Thoracic aorta (tissue), 2 donors: Measurements from ENCODE around the gene DCTN1. TPM values are rescaled to one million over a fixed set of nuclear protein-coding genes. Genes with fewer than 3 reads are reported as not detected.

Experiments used
- ATAC-seq: fragments of 150-250 bp; one replicate; pipeline ENCODE4 v1.8.0; 2017; ENCODE audit warnings: low read depth; ENCODE audit not compliant: insufficient number of reproducible peaks, low FRiP score
- DNase-seq: peaks from one replicate; pipeline ENCODE4 v3.0.0-alpha.2; 2020; ENCODE audit warnings: low spot score
- H3K27ac ChIP-seq, 2 donors: fragments of 200-600 bp; sonication (generic); 1 replicate in 1 of 2; 2 replicates in 1 of 2; pipeline ENCODE4 v1.5.1; 2016; ENCODE audit warnings: mild to moderate bottlenecking in 2 of 2, moderate library complexity in 2 of 2
- H3K27me3 ChIP-seq: fragments of 200-600 bp; sonication (generic); replicated peaks from 2 replicates; pipeline ENCODE4 v1.6.0; 2016; ENCODE audit warnings: mild to moderate bottlenecking; ENCODE audit not compliant: insufficient read depth
- H3K36me3 ChIP-seq: fragments of 200-600 bp; sonication (generic); one replicate; pipeline ENCODE4 v1.5.1; 2016
- H3K4me1 ChIP-seq, 2 donors: fragments of 200-600 bp; sonication (generic); 1 replicate in 1 of 2; 2 replicates in 1 of 2; pipeline versions ENCODE4 v1.5.1 to v1.6.0; 2016; ENCODE audit warnings: low read depth in 2 of 2, mild to moderate bottlenecking in 1 of 2; ENCODE audit not compliant: control insufficient read depth in 1 of 2
- H3K4me3 ChIP-seq: fragments of 200-600 bp; sonication (generic); 2 replicates; pipeline ENCODE4 v1.5.1; 2016; ENCODE audit warnings: mild to moderate bottlenecking
- H3K9me3 ChIP-seq: fragments of 200-600 bp; sonication (generic); 2 replicates; pipeline ENCODE4 v1.5.1; 2016
- CTCF ChIP-seq: fragments of 200-600 bp; sonication (generic); IDR thresholded peaks from one replicate; pipeline ENCODE4 v1.5.1; 2019; ENCODE audit warnings: antibody characterized with exemption
- total RNA-seq, 2 donors: library from RNA; depleted of rRNA; stranded (reverse); fragments of >200 nt; gene quantifications; one replicate each; pipeline versions ENCODE4 v1.1.0 to v1.2.3, GENCODE V29; 2016

Gene DCTN1
- total RNA-seq, 2 donors from 2014 or later = 123 to 332 TPM

DNA sequence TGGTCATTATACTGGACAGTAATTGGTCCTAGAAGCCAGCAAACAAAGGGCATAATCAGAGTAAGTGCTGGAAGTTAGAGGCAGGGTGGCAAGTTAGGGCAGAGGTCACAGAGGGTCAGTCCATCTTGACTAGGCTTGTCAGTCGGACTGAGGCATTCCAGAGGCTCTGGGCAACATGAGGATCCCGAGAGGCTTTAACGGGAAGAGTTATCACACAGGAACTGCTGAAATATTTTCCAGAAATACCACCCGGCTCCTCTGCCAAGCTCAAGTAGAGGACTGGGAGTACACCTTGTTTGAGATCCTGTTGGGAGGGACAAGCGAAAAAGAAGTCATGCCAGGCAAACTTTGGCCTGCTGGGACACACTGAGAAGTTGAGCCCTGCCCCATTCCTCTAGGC lies 27.6 kb upstream of the DCTN1 start:
- H3K9me3 ChIP-seq = no peaks in the 10 kb centered on the region
- TF ChIP-seq CTCF = no peak
- no peaks in the 10 kb centered on the region for H3K36me3 ChIP-seq
- H3K4me3 ChIP-seq = no peak overlapping the region
- no peak for ATAC-seq
- no peaks in the 10 kb centered on the region for H3K4me1 ChIP-seq
- no peak overlapping the region for H3K27ac ChIP-seq
- no peak for DNase-seq
- no peaks in the 10 kb centered on the region for H3K27me3 ChIP-seq

DNA sequence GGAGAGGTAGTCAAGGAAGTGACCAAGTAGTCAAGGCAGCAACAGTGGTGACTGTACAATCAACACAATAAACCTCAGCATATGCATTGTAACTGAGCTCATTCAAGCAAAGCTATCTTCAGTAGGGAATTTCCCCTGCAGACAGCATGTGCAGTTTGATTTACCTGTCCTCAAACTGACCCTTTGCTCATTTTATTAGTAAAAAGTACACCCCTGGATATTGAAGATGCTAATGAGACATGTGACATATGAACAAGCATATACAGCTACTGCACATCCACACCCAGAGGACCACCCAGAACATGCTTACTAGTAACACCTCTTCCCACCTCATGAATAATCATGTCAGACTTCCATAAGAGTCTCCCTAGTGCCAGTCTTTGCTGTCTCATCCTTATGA lies 25.9 kb upstream of the DCTN1 start:
- no peak for ATAC-seq
- no peaks in the 10 kb centered on the region for H3K27me3 ChIP-seq

DNA sequence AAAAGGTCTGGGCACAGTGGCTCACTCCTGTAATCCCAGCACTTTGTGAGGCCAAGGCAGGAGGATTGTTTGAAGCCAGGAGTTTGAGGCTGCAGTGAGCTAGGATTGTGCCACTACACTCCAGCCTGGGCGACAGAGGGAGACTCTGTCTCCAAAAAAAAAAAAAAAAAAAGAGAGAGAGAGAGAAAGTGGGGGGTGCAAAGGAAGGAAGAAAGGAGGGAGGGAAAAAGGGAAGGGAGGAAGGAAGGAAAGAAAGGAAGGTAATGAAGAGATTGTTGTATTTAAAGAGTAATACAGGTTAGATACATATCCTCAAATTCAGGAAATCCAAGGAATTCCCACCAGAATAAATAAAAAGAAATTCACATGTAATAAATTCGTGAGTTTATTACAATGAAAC lies 21.8 kb upstream of the DCTN1 start:
- no peak overlapping the region for H3K4me3 ChIP-seq
- ATAC-seq = no peak

More for the DNA sequence above, 25.9 kb upstream of the DCTN1 start:
- no peaks in the 10 kb centered on the region for H3K4me1 ChIP-seq
- H3K4me3 ChIP-seq = no peak overlapping the region
- no peaks in the 10 kb centered on the region for H3K9me3 ChIP-seq
- no peak for DNase-seq
- H3K27ac ChIP-seq = no peak overlapping the region
- no peak for TF ChIP-seq CTCF
- no peaks in the 10 kb centered on the region for H3K36me3 ChIP-seq

GRCh38 chr2:74399785-74400184 lies 19.7 kb upstream of the DCTN1 start:
- TF ChIP-seq CTCF = no peak
- no peak overlapping the region for H3K4me3 ChIP-seq
- ATAC-seq (no peak), DNase-seq (no peak)
- H3K27me3 ChIP-seq = no peaks in the 10 kb centered on the region
- no peaks in the 10 kb centered on the region for H3K4me1 ChIP-seq
- no peak overlapping the region for H3K27ac ChIP-seq
- H3K36me3 ChIP-seq = no peaks in the 10 kb centered on the region
- H3K9me3 ChIP-seq = no peaks in the 10 kb centered on the region

More for the DNA sequence above, 21.8 kb upstream of the DCTN1 start:
- DNase-seq = no peak
- no peaks in the 10 kb centered on the region for H3K9me3 ChIP-seq
- no peaks in the 10 kb centered on the region for H3K27me3 ChIP-seq
- TF ChIP-seq CTCF = no peak
- H3K4me1 ChIP-seq = no peaks in the 10 kb centered on the region
- H3K27ac ChIP-seq = no peak overlapping the region
- no peaks in the 10 kb centered on the region for H3K36me3 ChIP-seq

DNA sequence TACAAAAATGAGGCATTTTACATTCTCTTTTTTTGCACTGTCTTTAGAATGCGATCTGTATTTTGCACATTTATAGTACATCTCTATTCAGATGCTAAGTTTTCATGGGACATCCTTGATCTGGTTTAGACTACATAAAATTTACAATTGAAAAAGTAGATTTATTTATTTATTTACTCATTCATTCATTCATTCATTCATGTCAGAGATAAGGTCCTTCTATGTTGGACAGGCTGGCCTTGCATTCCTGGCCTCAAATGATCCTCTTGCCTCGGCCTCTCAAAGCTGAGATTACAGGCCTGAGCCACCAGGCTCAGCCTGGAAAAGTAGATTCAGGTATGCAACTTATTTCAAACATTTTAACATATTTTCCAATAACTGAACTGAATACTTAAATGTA lies 16.0 kb upstream of the DCTN1 start:
- ATAC-seq (no peak), DNase-seq (no peak)
- Histone ChIP-seq H3K4me3 (no peak overlapping the region), H3K9me3 (no peaks in the 10 kb centered on the region), H3K36me3 (no peaks in the 10 kb centered on the region), H3K27ac (no peak overlapping the region), H3K27me3 (no peaks in the 10 kb centered on the region), H3K4me1 (no peaks in the 10 kb centered on the region)
- no peak for TF ChIP-seq CTCF
